HG03469 (cell line): ENCODE measurements around the gene ARHGAP33.
"Not testable (repeated sequence)": the region's sequence is repeated elsewhere in the genome, so short reads cannot be mapped to it uniquely, and the experiment has no call there.

Experiments
- ATAC-seq: cut with Tn5 transposase; IDR thresholded peaks from one replicate; pipeline ENCODE4 v1.9.1; 2021; ENCODE audit warnings: mild to moderate bottlenecking, moderate library complexity, moderate number of reproducible peaks; ENCODE audit not compliant: unreplicated experiment

Gene ARHGAP33

GRCh38 chr19:35790981-35791813 lies 15.8 kb downstream of the ARHGAP33 start:
- ATAC-seq = no peak

- no peak for ATAC-seq
These were observed 16.5 kb downstream of the ARHGAP33 start for GRCh38 chr19:35791814-35792279.

- no peak for ATAC-seq
These were observed 16.9 kb downstream of the ARHGAP33 start for GRCh38 chr19:35792312-35792711.

- no peak for ATAC-seq
These were observed 17.5 kb downstream of the ARHGAP33 start for GRCh38 chr19:35792888-35793287.

GRCh38 chr19:35793381-35794165 lies 18.2 kb downstream of the ARHGAP33 start:
- ATAC-seq = no peak

GRCh38 chr19:35795564-35795963 lies 20.2 kb downstream of the ARHGAP33 start:
- not testable (repeated sequence) for ATAC-seq

- no peak for ATAC-seq
These were observed 21.5 kb downstream of the ARHGAP33 start for GRCh38 chr19:35796645-35797542.

GRCh38 chr19:35797663-35798062 lies 22.3 kb downstream of the ARHGAP33 start:
- no peak for ATAC-seq

GRCh38 chr19:35801828-35802227 lies 26.5 kb downstream of the ARHGAP33 start:
- no peak for ATAC-seq

GRCh38 chr19:35805526-35806102 lies 30.2 kb downstream of the ARHGAP33 start:
- no peak for ATAC-seq

- ATAC-seq = no peak
These were observed 31.2 kb downstream of the ARHGAP33 start for GRCh38 chr19:35806597-35806996.

- ATAC-seq = no peak
These were observed 32.3 kb downstream of the ARHGAP33 start for GRCh38 chr19:35807633-35808032.

- ATAC-seq = no peak
These were observed 36.2 kb downstream of the ARHGAP33 start for GRCh38 chr19:35811317-35812219.

- ATAC-seq = no peak
These were observed 37.1 kb downstream of the ARHGAP33 start, which contains the start of gene PRODH2 for GRCh38 chr19:35812220-35813042. TSS of gene PRODH2 (minus strand) at chr19:35812845. CDS start at chr19:35812805, 40 bp downstream.

GRCh38 chr19:35813043-35813890 lies 37.9 kb downstream of the ARHGAP33 start:
- ATAC-seq = no peak

GRCh38 chr19:35816262-35816661 lies 40.9 kb downstream of the ARHGAP33 start:
- ATAC-seq = no peak

GRCh38 chr19:35816846-35817245 lies 41.5 kb downstream of the ARHGAP33 start:
- ATAC-seq = no peak

- ATAC-seq = no peak
These were observed 43.1 kb downstream of the ARHGAP33 start for GRCh38 chr19:35818445-35818844.
